SK-N-SH (cell line): Measurements from ENCODE around the gene CRMP1. TPM values are rescaled to one million over a fixed set of nuclear protein-coding genes. Genes with fewer than 3 reads are reported as not detected.

ENCODE experiments used
- CTCF ChIA-PET: fragments of 300-600, 350-600 bp; formaldehyde crosslinking; extraction: SDS; loops from one replicate; lab custom pipeline; 2021; lab: Yijun Ruan, JAX
- POLR2A ChIA-PET: fragments of 350-600 bp; sonication (Branson Sonifier 250); formaldehyde crosslinking; extraction: SDS; loops from one replicate; lab custom pipeline; 2020; ENCODE audit warnings: antibody characterized with exemption, inconsistent platforms; lab: Yijun Ruan, JAX
- DNase-seq: peaks from one replicate; pipeline ENCODE4 v3.0.0; 2012
- H2AFZ ChIP-seq: fragments of 200-600 bp; sonication (generic); 2 replicates; pipeline ENCODE4 v1.8.1; 2016; ENCODE audit warnings: antibody characterized with exemption, mild to moderate bottlenecking, low read depth
- H3F3A ChIP-seq: fragments of 200-600 bp; sonication (generic); replicated peaks from 2 replicates; pipeline ENCODE3; 2016; ENCODE audit warnings: antibody characterized with exemption, mild to moderate bottlenecking; ENCODE audit not compliant: insufficient read depth
- H3K27ac ChIP-seq, 2 experiments: fragments of 200-500 bp in 1 of 2; fragments of 200-600 bp in 1 of 2; sonication (Bioruptor generic) in 1 of 2; sonication (generic), shearing (Covaris generic) in 1 of 2; 2 replicates each; pipeline versions ENCODE4 v1.5.1 to v1.6.1; 2014 to 2016; ENCODE audit warnings: low read depth in 2 of 2, inconsistent platforms in 1 of 2, low read length in 1 of 2, mild to moderate bottlenecking in 1 of 2, mixed read lengths in 1 of 2
- H3K27me3 ChIP-seq: fragments of 200-600 bp; sonication (generic), shearing (Covaris generic); 2 replicates; pipeline ENCODE4 v1.6.1; 2016; ENCODE audit warnings: mixed run types; ENCODE audit not compliant: insufficient read depth
- H3K36me3 ChIP-seq, 2 experiments: fragments of 200-500 bp in 1 of 2; fragments of 200-600 bp in 1 of 2; sonication (Bioruptor generic) in 1 of 2; sonication (generic) in 1 of 2; replicated peaks in 1 of 2; 2 replicates each; pipeline versions ENCODE3 to v1.5.1; 2014 to 2016; ENCODE audit warnings: low read length in 1 of 2, mild to moderate bottlenecking in 1 of 2; ENCODE audit not compliant: insufficient read depth in 2 of 2, control insufficient read depth in 1 of 2
- H3K4me1 ChIP-seq, 2 experiments: fragments of 200-500 bp in 1 of 2; fragments of 200-600 bp in 1 of 2; sonication (Bioruptor generic) in 1 of 2; sonication (generic), shearing (Covaris generic) in 1 of 2; 2 replicates each; pipeline versions ENCODE4 v1.5.1 to v1.6.1; 2014 to 2016; ENCODE audit warnings: low read depth in 1 of 2, low read length in 1 of 2, mixed run types in 1 of 2; ENCODE audit not compliant: insufficient read depth in 2 of 2, control insufficient read depth in 1 of 2
- H3K4me2 ChIP-seq: fragments of 200-600 bp; sonication (generic), shearing (Covaris generic); 2 replicates; pipeline ENCODE4 v1.6.1; 2017; ENCODE audit warnings: mixed run types
- H3K4me3 ChIP-seq, 2 experiments: fragments of 200-500 bp in 1 of 2; fragments of 200-600 bp in 1 of 2; sonication (Bioruptor generic) in 1 of 2; sonication (generic), shearing (Covaris generic) in 1 of 2; 2 replicates each; pipeline versions ENCODE4 v1.5.1 to v1.8.1; 2014 to 2016; ENCODE audit warnings: low read depth in 2 of 2, inconsistent platforms in 1 of 2, low read length in 1 of 2, mild to moderate bottlenecking in 1 of 2, mixed read lengths in 1 of 2, moderate library complexity in 1 of 2
- H3K79me2 ChIP-seq: fragments of 200-600 bp; sonication (generic); 2 replicates; pipeline ENCODE4 v1.8.1; 2017; ENCODE audit warnings: mild to moderate bottlenecking; ENCODE audit not compliant: insufficient read depth
- H3K9ac ChIP-seq: fragments of 200-600 bp; sonication (generic); 2 replicates; pipeline ENCODE4 v1.6.1; 2017; ENCODE audit warnings: mixed run types
- H3K9me2 ChIP-seq: fragments of 200-600 bp; sonication (generic); 2 replicates; pipeline ENCODE4 v1.6.1; 2017; ENCODE audit warnings: mixed run types
- H3K9me3 ChIP-seq: fragments of 200-600 bp; sonication (generic); 2 replicates; pipeline ENCODE4 v1.6.1; 2017; ENCODE audit warnings: mixed run types, mild to moderate bottlenecking, moderate library complexity
- H4K20me1 ChIP-seq: fragments of 200-600 bp; sonication (generic); 2 replicates; pipeline ENCODE4 v1.6.1; 2017; ENCODE audit warnings: mild to moderate bottlenecking, mixed run types; ENCODE audit not compliant: insufficient read depth
- CHD2 ChIP-seq: fragments of 150-350 bp; IDR thresholded peaks from 2 replicates; pipeline ENCODE4 v1.6.1; 2018; ENCODE audit warnings: low read length; ENCODE audit not compliant: partially characterized antibody
- EP300 ChIP-seq, 2 experiments: IDR thresholded peaks; 2 replicates each; pipeline versions ENCODE4 v1.4.0 to v1.6.1; 2012; ENCODE audit warnings: borderline replicate concordance in 1 of 2, low read depth in 1 of 2, low read length in 1 of 2
- EZH2phosphoT487 ChIP-seq: fragments of 200-600 bp; sonication (generic); IDR thresholded peaks from 2 replicates; pipeline ENCODE4 v1.6.1; 2017; ENCODE audit warnings: low read depth, mixed run types, mild to moderate bottlenecking, antibody characterized with exemption, moderate library complexity, borderline replicate concordance
- GABPA ChIP-seq: IDR thresholded peaks from 2 replicates; pipeline ENCODE4 v1.4.0; 2012; ENCODE audit warnings: low read depth, mild to moderate bottlenecking
- MEF2A ChIP-seq: IDR thresholded peaks from 2 replicates; pipeline ENCODE4 v1.4.0; 2012; ENCODE audit warnings: low read depth, borderline replicate concordance
- NRF1 ChIP-seq: IDR thresholded peaks from 2 replicates; pipeline ENCODE4 v1.6.1; 2012; ENCODE audit warnings: low read depth, mild to moderate bottlenecking, low read length
- PBX3 ChIP-seq: IDR thresholded peaks from 2 replicates; pipeline ENCODE4; 2012
- RAD21 ChIP-seq: IDR thresholded peaks from 2 replicates; pipeline ENCODE4 v1.6.1; 2012; ENCODE audit warnings: mild to moderate bottlenecking, low read length
- REST ChIP-seq: IDR thresholded peaks from 2 replicates; pipeline ENCODE4 v1.6.1; 2012; ENCODE audit warnings: mild to moderate bottlenecking, low read depth, low read length, moderate library complexity
- RXRA ChIP-seq: IDR thresholded peaks from 2 replicates; pipeline ENCODE4 v1.4.0; 2012; ENCODE audit warnings: low read depth, mild to moderate bottlenecking, borderline replicate concordance
- TCF12 ChIP-seq: IDR thresholded peaks from 2 replicates; pipeline ENCODE4 v1.4.0; 2012
- USF2 ChIP-seq: fragments of 150-350 bp; IDR thresholded peaks from 2 replicates; pipeline ENCODE4 v1.6.1; 2017; ENCODE audit warnings: antibody characterized with exemption, low read length, low read depth, borderline replicate concordance
- ZBTB33 ChIP-seq: IDR thresholded peaks from 2 replicates; pipeline ENCODE4 v1.4.0; 2012; ENCODE audit warnings: low read depth, borderline replicate concordance
- WGBS: methylation state at CpG from one replicate; pipeline ENCODE4 v1.1.6; 2017; ENCODE audit warnings: low lambda C conversion rate; 5-methylcytosine and 5-hydroxymethylcytosine counted together
- polyA plus RNA-seq, 3 experiments: library from polyadenylated mRNA; depleted of rRNA; stranded (reverse); fragments of >200 nt; gene quantifications; 2 replicates each; pipeline ENCODE4 v1.2.3, GENCODE V29; 2012

Gene CRMP1
- polyA plus RNA-seq, 1 of the 3 experiments (the other 2 are of a cell fraction): 3.4 TPM

- TF ChIP-seq EP300 (IDR thresholded peaks at IDR 0.05; ENCODE audit: borderline replicate concordance in 1 of 2, low read depth in 1 of 2, low read length in 1 of 2) (no peak), RXRA (no peak), EZH2phosphoT487 (no peak), GABPA (no peak)
These were observed 13.3 kb upstream of the CRMP1 start (continued) for GRCh38 chr4:5906191-5906590.

- no peaks in the 10 kb centered on the region for H4K20me1 ChIP-seq
- 38% methylated on average over 8 of the region's 8 CpGs for WGBS
- no peak overlapping the region for H3K27ac ChIP-seq
- no peaks in the 10 kb centered on the region for H3K79me2 ChIP-seq
- no peaks in the 10 kb centered on the region for H3F3A ChIP-seq
- TF ChIP-seq PBX3: no peak
- TF ChIP-seq USF2: no peak
- no peak for TF ChIP-seq CHD2
- no peak for TF ChIP-seq NRF1
- no peak for TF ChIP-seq REST
- TF ChIP-seq ZBTB33: no peak
- TF ChIP-seq MEF2A: no peak
- no peak for TF ChIP-seq RAD21
- TF ChIP-seq TCF12: no peak
- H2AFZ ChIP-seq: no peak overlapping the region
- no peaks in the 10 kb centered on the region for H3K9me2 ChIP-seq
- no peak overlapping the region for H3K9ac ChIP-seq
- CTCF ChIA-PET: no interaction called here
- H3K4me2 ChIP-seq: no peak overlapping the region
- H3K4me3 ChIP-seq: no peak overlapping the region
- no peaks in the 10 kb centered on the region for H3K36me3 ChIP-seq
- no peaks in the 10 kb centered on the region for H3K27me3 ChIP-seq
- no peaks in the 10 kb centered on the region for H3K4me1 ChIP-seq
- POLR2A ChIA-PET: no interaction called here
- no peaks in the 10 kb centered on the region for H3K9me3 ChIP-seq
- DNase-seq: no peak
These were observed 12.8 kb upstream of the CRMP1 start for GRCh38 chr4:5905714-5906113.
